Upper lobe of left lung (tissue), 6 donors: ENCODE data around the gene CDK5RAP2. TPM values are rescaled to one million over a fixed set of nuclear protein-coding genes. Genes with fewer than 3 reads are reported as not detected.

Experiments
- ATAC-seq, 2 donors: fragments of 200-7000 bp; cut with Tn5 transposase; one replicate each; pipeline ENCODE4 v1.9.1; 2022; ENCODE audit warnings: mild to moderate bottlenecking in 2 of 2, moderate library complexity in 2 of 2; ENCODE audit not compliant: low FRiP score in 2 of 2
- DNase-seq, 2 donors: peaks; one replicate each; pipeline ENCODE4 v3.0.0-alpha.2; 2019 to 2020
- H3K27ac ChIP-seq, 4 donors: fragments of 200-600 bp; sonication (generic); one replicate each; pipeline ENCODE4 v1.5.1; 2016 to 2019
- H3K27me3 ChIP-seq, 4 donors: fragments of 200-600 bp; sonication (generic); one replicate each; pipeline ENCODE4 v1.5.1; 2017 to 2019
- H3K36me3 ChIP-seq, 4 donors: fragments of 200-600 bp; sonication (generic); one replicate each; pipeline ENCODE4 v1.5.1; 2016 to 2019
- H3K4me1 ChIP-seq, 4 donors: fragments of 200-600 bp; sonication (generic); one replicate each; pipeline ENCODE4 v1.5.1; 2018 to 2019
- H3K4me3 ChIP-seq, 4 donors: fragments of 200-600 bp; sonication (generic); one replicate each; pipeline ENCODE4 v1.5.1; 2017 to 2019; ENCODE audit warnings: mild to moderate bottlenecking in 2 of 4, moderate library complexity in 1 of 4
- H3K9me3 ChIP-seq, 4 donors: fragments of 200-600 bp; sonication (generic); one replicate each; pipeline ENCODE4 v1.5.1; 2018 to 2019
- EP300 ChIP-seq, 4 donors: sonication (generic); formaldehyde crosslinking; IDR thresholded peaks; one replicate each; pipeline ENCODE4 v1.5.1; 2017; ENCODE audit warnings: antibody characterized with exemption in 4 of 4, control low read depth in 2 of 4
- POLR2A ChIP-seq, 4 donors: fragments of 450-650 bp; IDR thresholded peaks; one replicate each; pipeline ENCODE4 v1.5.1; 2016 to 2017; ENCODE audit warnings: antibody characterized with exemption in 4 of 4, mild to moderate bottlenecking in 2 of 4
- POLR2AphosphoS5 ChIP-seq, 2 donors: sonication (generic); formaldehyde crosslinking; IDR thresholded peaks; one replicate each; pipeline ENCODE4 v1.5.1; 2017; ENCODE audit warnings: antibody characterized with exemption in 2 of 2
- WGBS, 2 donors: methylation state at CpG; one replicate each; pipeline ENCODE4 v1.1.5; 2017 to 2018; 5-methylcytosine and 5-hydroxymethylcytosine counted together
- total RNA-seq, 6 donors: library from RNA; depleted of rRNA in 4 of 6; stranded (reverse); fragments of >200 nt in 4 of 6; gene quantifications; one replicate each; pipeline versions ENCODE4 v1.1.0 to v1.2.1, GENCODE V29; 2016 to 2021
- TF ChIP-seq, protein P1 (sequence below), 6 experiments: fragments of 450-650 bp in 4 of 6; fragments of 200-600 bp in 2 of 6; sonication (generic) in 2 of 6; IDR thresholded peaks; one replicate each; pipeline ENCODE4 v1.5.1; 2016 to 2019; ENCODE audit warnings: antibody characterized with exemption in 6 of 6
- donor health status: DM: no; HTN: no; CAD: no; lungs with moderate emphysema.
- donor health status: DM: no; HTN: yes; CAD: no; lungs with severe emphysema.

Gene CDK5RAP2
- total RNA-seq, 6 donors from 2014 or later = 41.7 to 137 (median 51.6) TPM

DNA sequence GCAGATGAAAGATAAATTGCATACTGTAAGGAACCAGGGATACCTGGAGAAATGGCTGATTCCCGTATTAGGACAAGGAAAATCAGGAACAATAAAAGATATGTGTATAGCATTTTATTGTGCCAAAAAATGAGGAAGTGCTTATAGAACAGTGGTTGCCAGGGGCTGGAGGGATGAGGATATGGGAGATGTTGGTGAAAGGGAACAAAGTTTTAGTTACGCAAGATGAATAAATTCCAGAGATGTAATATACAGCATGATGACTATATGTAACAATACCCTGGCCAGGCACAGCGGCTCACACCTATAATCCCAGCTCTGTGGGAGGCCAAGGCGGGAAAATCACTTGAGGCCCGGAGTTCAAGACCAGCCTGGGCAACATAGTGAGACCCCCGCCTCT lies 101.8 kb downstream of the CDK5RAP2 start:
- H3K9me3 ChIP-seq = no peaks in the 10 kb centered on the region
- peaks cover 0 to 30% (median 10%) of the 10 kb centered on the region in 4 donors for H3K36me3 ChIP-seq
- TF ChIP-seq POLR2AphosphoS5 (IDR thresholded peaks at IDR 0.05) (no peak), EP300 (IDR thresholded peaks at IDR 0.05) (no peak), POLR2A (IDR thresholded peaks at IDR 0.05) (no peak)
- TF ChIP-seq, protein P1, sequence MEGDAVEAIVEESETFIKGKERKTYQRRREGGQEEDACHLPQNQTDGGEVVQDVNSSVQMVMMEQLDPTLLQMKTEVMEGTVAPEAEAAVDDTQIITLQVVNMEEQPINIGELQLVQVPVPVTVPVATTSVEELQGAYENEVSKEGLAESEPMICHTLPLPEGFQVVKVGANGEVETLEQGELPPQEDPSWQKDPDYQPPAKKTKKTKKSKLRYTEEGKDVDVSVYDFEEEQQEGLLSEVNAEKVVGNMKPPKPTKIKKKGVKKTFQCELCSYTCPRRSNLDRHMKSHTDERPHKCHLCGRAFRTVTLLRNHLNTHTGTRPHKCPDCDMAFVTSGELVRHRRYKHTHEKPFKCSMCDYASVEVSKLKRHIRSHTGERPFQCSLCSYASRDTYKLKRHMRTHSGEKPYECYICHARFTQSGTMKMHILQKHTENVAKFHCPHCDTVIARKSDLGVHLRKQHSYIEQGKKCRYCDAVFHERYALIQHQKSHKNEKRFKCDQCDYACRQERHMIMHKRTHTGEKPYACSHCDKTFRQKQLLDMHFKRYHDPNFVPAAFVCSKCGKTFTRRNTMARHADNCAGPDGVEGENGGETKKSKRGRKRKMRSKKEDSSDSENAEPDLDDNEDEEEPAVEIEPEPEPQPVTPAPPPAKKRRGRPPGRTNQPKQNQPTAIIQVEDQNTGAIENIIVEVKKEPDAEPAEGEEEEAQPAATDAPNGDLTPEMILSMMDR (IDR thresholded peaks at IDR 0.05) = no peak
- no peak overlapping the region for H3K27ac ChIP-seq
- peaks cover 0 to 33% (median 17%) of the 10 kb centered on the region in 4 donors for H3K4me1 ChIP-seq
- 80 to 83% methylated on average over 6 of the region's 6 CpGs for WGBS, 2 donors
- DNase-seq = no peak
- H3K27me3 ChIP-seq = no peaks in the 10 kb centered on the region
- peak in 1 of 2 donors; percentile 5 for ATAC-seq
- no peak overlapping the region for H3K4me3 ChIP-seq

DNA sequence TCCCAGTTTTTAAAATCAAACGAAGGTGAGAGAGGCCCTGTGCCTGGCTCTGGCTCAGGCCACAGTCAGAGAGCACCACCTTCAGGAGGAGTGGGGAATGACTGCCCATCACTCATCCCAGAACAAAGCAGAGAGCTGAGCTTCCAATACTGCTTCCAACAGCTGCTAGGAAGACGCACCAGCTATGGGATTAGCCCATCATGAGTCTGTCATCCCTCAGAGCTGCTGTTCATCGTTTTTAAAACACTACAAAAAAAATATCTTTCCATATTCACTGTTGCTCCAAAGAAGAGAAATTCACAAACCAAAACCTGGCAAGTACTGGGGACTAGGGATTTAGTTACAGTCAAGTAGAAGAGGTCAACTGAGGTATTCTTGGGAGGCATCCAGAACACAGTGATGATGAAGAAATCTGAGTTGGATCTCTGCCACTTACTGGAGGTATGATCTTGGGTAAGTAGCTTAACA lies 102.4 kb downstream of the CDK5RAP2 start:
- TF ChIP-seq POLR2AphosphoS5 (IDR thresholded peaks at IDR 0.05) (no peak), EP300 (IDR thresholded peaks at IDR 0.05) (no peak), POLR2A (IDR thresholded peaks at IDR 0.05) (no peak)
- TF ChIP-seq, protein P1 (IDR thresholded peaks at IDR 0.05) = peak; percentile 67 to 89 (median 88)
- no peak overlapping the region for H3K4me3 ChIP-seq
- no peaks in the 10 kb centered on the region for H3K9me3 ChIP-seq
- DNase-seq (peak in 1 of 2 donors; percentile 73), ATAC-seq (peak; percentile 87 to 93)
- H3K4me1 ChIP-seq = peaks cover 0 to 33% (median 17%) of the 10 kb centered on the region in 4 donors
- no peaks in the 10 kb centered on the region for H3K27me3 ChIP-seq
- no peak overlapping the region for H3K27ac ChIP-seq
- 16% methylated on average over 3 of the region's 3 CpGs for WGBS, 2 donors
- H3K36me3 ChIP-seq = peaks cover 0 to 32% (median 8%) of the 10 kb centered on the region in 4 donors

DNA sequence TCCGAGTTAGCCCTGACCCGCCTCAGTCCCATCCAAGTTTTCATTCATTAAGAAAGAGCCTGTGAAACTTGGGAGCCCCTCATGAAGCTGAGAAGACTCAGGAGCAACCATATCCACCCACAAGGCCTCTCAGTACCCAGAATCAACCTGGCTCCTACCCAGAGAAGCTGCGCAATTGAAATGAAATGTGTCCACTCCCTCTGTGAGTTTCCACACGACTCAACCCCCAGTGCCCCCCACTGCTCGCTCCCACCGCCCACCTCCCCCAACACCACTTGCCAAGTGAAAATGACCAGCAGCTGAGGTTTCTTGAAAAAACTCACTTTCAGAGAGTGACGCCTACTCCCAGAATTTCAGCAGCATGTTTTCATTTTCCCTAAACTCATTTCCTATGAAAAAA lies 104.6 kb downstream of the CDK5RAP2 start:
- DNase-seq (no peak), ATAC-seq (peak in 1 of 2 donors; percentile 78)
- Histone ChIP-seq H3K4me3 (no peak overlapping the region), H3K27me3 (no peaks in the 10 kb centered on the region), H3K4me1 (peaks cover 0 to 26% (median 12%) of the 10 kb centered on the region in 4 donors), H3K36me3 (peaks cover 4 to 45% (median 15%) of the 10 kb centered on the region in 4 donors), H3K9me3 (no peaks in the 10 kb centered on the region), H3K27ac (peak overlapping the region; percentile 56 to 75 (median 62))
- WGBS, 2 donors = 88 to 93% methylated on average over 7 of the region's 7 CpGs
- TF ChIP-seq, protein P1 (IDR thresholded peaks at IDR 0.05) = no peak
- TF ChIP-seq EP300 (IDR thresholded peaks at IDR 0.05) (no peak), POLR2A (IDR thresholded peaks at IDR 0.05) (no peak), POLR2AphosphoS5 (IDR thresholded peaks at IDR 0.05) (no peak)

DNA sequence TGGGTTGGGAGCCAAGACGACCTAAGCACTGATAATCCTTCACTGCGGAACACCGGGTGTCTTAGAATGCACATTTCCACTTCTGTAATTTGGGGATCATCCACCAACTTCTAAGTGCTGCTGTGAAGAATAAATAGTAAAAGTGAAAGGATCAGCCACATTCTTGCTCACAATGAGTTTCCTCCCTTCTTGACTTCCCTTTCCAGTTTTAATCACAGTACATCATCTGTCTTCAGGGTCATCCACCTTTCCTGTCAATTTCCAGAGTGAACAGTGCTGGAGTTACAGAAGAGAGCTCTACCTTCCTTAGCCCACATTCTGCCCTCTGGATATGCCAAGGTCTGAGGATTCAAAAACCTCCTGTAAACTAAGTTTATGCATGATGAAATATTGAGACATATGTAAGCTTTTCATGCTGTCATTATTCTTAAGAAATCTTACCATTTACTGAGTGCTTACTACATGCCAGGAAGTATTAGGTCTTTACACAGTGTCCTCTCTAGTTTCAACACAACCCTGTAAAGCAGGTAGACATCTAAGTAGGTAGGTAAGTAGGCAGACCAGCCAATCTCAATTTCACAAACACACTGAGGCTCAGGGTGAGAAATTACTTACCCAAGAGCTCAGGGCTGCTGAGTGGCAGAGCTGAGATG lies 105.2 kb downstream of the CDK5RAP2 start:
- no peaks in the 10 kb centered on the region for H3K27me3 ChIP-seq
- peak in 1 of 2 donors; percentile 34 for DNase-seq
- TF ChIP-seq POLR2AphosphoS5 (IDR thresholded peaks at IDR 0.05) = no peak
- TF ChIP-seq EP300 (IDR thresholded peaks at IDR 0.05) = no peak
- no peak for TF ChIP-seq POLR2A (IDR thresholded peaks at IDR 0.05)
- TF ChIP-seq, protein P1 (IDR thresholded peaks at IDR 0.05) = no peak
- no peak overlapping the region for H3K4me3 ChIP-seq
- peak overlapping the region; percentile 56 to 75 (median 62) for H3K27ac ChIP-seq
- ATAC-seq = peak; percentile 44 to 45
- peaks cover 0 to 26% (median 12%) of the 10 kb centered on the region in 4 donors for H3K4me1 ChIP-seq
- H3K36me3 ChIP-seq = peaks cover 4 to 46% (median 15%) of the 10 kb centered on the region in 4 donors
- no peaks in the 10 kb centered on the region for H3K9me3 ChIP-seq
- 42 to 48% methylated on average over 3 of the region's 3 CpGs for WGBS, 2 donors
